ENCODE measurements around the gene DNAJC8.

GRCh38 chr1:28209700-28210099 lies 23.1 kb downstream of the DNAJC8 start:
- TF ChIP-seq POLR2A (IDR thresholded peaks at IDR 0.05; ENCODE audit: low read depth) (no peak), CTCF (IDR thresholded peaks at IDR 0.05) (no peak), EP300 (IDR thresholded peaks at IDR 0.05) (no peak)

Measured in esophagus muscularis mucosa (tissue), 4 donors.